Measurements from ENCODE around the gene PTGER1. TPM values are rescaled to one million over a fixed set of nuclear protein-coding genes. Genes with fewer than 3 reads are reported as not detected.

PTGER1 gene
- total and polyA plus RNA-seq, 12 donors, result 0.16 to 0.17 TPM; not detected in 10

DNA sequence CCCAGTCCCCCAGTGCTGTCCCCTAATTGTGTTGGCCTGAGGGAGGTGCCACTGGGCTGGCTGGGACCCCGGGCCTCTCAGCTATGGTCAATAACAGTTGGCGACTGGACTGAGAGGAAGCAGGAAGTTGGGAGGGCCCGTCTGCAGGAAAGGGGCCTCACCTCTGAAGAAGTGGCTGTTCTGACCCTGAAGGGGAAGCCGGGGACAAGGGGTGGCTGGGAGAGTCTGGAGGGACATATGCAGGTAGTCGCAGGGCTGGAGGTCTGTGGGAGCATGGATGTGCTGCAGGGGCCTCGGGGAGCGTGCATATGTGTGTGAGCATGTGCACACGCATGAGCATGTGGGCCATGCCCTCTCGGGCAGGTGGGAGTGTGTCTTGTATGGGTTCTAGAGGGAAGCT is 36.1 kb downstream of the PTGER1 start:
- no peaks in the 10 kb centered on the region for H3K27me3 ChIP-seq
- ATAC-seq (no peak), DNase-seq (no peak)
- H3K9me3 ChIP-seq, result no peaks in the 10 kb centered on the region
- TF ChIP-seq, protein P1, sequence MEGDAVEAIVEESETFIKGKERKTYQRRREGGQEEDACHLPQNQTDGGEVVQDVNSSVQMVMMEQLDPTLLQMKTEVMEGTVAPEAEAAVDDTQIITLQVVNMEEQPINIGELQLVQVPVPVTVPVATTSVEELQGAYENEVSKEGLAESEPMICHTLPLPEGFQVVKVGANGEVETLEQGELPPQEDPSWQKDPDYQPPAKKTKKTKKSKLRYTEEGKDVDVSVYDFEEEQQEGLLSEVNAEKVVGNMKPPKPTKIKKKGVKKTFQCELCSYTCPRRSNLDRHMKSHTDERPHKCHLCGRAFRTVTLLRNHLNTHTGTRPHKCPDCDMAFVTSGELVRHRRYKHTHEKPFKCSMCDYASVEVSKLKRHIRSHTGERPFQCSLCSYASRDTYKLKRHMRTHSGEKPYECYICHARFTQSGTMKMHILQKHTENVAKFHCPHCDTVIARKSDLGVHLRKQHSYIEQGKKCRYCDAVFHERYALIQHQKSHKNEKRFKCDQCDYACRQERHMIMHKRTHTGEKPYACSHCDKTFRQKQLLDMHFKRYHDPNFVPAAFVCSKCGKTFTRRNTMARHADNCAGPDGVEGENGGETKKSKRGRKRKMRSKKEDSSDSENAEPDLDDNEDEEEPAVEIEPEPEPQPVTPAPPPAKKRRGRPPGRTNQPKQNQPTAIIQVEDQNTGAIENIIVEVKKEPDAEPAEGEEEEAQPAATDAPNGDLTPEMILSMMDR (IDR thresholded peaks at IDR 0.05), result no peak
- 56 to 67% methylated on average over 9 of the region's 9 CpGs for WGBS, 2 donors
- intact Hi-C loops (cut with DNase I), result loop anchor here in 2 of 10 donors (5.0 kb wide), 1 partner anchor 33 kb away; no protein-coding TSS in a partner anchor
- H3K4me3 ChIP-seq, result no peak overlapping the region
- H3K4me1 ChIP-seq, result peaks cover 9 to 77% (median 66%) of the 10 kb centered on the region in 9 donors
- peak overlapping the region in 5 of 10 donors; percentile 25 to 96 (median 49) for H3K27ac ChIP-seq
- peaks cover 7 to 56% (median 30%) of the 10 kb centered on the region in 9 donors for H3K36me3 ChIP-seq

DNA sequence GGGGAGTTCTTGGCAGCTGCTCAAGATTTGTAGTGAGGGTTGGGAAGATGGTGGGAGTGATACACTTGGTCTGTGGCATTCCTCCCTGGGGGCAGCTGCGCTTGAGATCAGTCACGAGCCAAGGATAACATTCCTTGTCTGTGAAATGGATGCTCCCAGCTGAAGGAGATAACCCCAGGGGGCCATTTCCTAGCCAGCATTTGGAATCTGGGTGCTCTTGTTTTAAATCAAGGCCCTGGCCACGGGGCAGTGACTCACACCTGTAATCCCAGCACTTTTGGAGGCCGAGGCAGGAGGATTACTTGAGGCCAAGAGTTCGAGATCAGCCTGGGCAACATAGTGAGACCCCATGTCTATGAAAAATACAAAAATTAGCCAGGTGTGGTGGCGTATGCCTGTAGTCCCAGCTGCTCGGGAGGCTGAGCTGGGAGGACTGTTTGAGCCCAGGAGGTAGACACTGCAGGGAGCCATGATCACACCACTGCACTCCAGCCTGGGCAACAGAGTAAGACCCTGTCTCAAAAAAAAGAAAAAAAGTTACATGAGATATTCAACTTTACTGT is 37.5 kb downstream of the PTGER1 start:
- DNase-seq (no peak), ATAC-seq (no peak)
- Histone ChIP-seq H3K36me3 (peaks cover 0 to 43% (median 16%) of the 10 kb centered on the region in 9 donors), H3K4me1 (peaks cover 9 to 81% (median 75%) of the 10 kb centered on the region in 9 donors), H3K27me3 (no peaks in the 10 kb centered on the region), H3K9me3 (no peaks in the 10 kb centered on the region), H3K4me3 (no peak overlapping the region), H3K27ac (peak overlapping the region in 4 of 10 donors; percentile 16 to 98 (median 96))
- TF ChIP-seq, protein P1 (IDR thresholded peaks at IDR 0.05), result no peak
- 82 to 92% methylated on average over 7 of the region's 7 CpGs for WGBS, 2 donors
- intact Hi-C loops (cut with DNase I), result loop anchor here in 2 of 10 donors (5.0 kb wide), 1 partner anchor 35 kb away; no protein-coding TSS in a partner anchor

DNA sequence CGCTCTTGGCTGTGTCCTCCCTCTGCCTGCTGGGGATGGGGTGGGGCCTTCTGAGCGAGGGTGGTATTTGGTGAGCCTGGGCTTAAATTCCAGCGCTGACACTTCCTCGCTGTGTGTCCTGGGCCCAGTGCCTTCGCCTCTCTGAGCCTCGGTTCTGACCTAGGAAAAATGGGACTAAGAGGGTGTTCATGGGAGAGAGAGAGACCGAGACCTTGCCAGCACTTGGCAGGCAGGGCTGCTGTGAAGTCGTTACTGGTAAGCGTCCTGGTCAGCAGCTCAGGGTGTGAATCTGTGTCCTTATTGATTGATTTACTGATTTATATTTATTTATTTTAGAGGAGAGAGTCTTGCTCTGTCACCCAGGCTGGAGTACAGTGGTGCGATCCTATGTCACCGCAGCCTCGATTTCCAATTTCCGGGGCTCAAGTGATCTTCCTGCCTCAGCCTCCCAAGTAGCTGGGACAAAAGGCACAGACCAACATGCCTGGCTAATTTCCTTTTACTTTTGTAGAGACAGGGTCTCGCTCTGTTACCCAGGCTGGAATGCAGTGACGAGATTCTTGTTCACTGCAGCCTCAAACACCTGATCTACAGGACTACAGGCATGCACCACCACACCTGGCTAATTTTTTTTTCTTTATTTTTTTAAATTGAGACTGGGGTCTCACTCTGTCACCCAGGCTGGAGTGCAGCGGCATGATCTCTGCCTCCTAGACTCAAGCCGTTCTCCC is 39.7 kb downstream of the PTGER1 start:
- no peak for ATAC-seq
- no peak for DNase-seq
- intact Hi-C loops (cut with DNase I), result loop anchor here in 2 of 10 donors (5.0 kb wide), 1 partner anchor 37 kb away; no protein-coding TSS in a partner anchor
- Histone ChIP-seq H3K4me3 (peak overlapping the region in 8 of 10 donors; percentile 77 to 99 (median 92)), H3K36me3 (peaks cover 0 to 24% (median 0%) of the 10 kb centered on the region in 9 donors), H3K27ac (peak overlapping the region; percentile 61 to 98 (median 96)), H3K27me3 (no peaks in the 10 kb centered on the region), H3K9me3 (no peaks in the 10 kb centered on the region), H3K4me1 (peaks cover 9 to 79% (median 73%) of the 10 kb centered on the region in 9 donors)
- TF ChIP-seq, protein P1 (IDR thresholded peaks at IDR 0.05), result no peak
- WGBS, 2 donors, result 59 to 65% methylated on average over 17 of the region's 17 CpGs

DNA sequence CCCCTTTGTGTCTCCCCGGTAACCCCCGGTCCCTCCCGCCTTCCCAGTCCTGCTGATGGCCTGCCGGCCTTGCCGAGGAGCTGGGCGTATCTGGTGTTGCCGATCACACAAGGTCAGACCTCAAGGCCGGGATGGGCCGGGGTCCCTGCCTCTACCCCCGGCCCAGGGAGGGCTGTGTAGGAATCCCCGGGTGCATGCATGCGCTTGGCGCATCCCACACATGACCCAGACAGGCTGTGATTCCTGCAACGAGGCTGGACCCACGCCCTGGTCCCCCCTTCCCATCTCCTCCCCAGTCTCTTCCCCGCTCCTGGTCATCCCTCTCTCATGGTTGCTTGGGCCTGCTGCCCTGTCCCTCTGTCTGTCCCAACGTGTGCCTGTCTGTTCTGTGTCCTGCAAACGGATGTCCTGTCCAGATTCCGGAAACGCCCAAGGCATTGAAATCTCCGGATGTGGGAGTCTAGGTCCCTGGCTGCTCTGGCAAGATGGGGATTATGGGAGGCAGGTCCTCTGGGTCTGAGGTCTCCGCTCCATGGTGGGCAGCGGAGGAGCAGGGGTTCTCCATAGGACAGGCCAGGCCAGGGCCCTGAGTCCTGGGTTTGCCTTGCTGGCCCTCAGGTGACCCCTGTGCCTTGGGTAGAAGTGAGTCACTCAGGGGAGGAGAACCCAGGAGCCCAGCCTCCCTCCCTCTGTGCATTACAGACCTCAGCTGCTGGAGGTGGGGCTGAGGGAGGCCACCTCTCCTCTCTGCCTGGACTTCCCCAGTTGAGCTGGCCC is 40.4 kb downstream of the PTGER1 start:
- Histone ChIP-seq H3K4me1 (peaks cover 5 to 72% (median 66%) of the 10 kb centered on the region in 9 donors), H3K4me3 (peak overlapping the region; percentile 77 to 99 (median 93))

More for the DNA sequence above, 40.4 kb downstream of the PTGER1 start:
- no peaks in the 10 kb centered on the region for H3K27me3 ChIP-seq
- peaks cover 0 to 24% (median 0%) of the 10 kb centered on the region in 9 donors for H3K36me3 ChIP-seq
- 34 to 42% methylated on average over 23 of the region's 23 CpGs for WGBS, 2 donors
- H3K27ac ChIP-seq, result peak overlapping the region; percentile 92 to 98 (median 96)
- intact Hi-C loops (cut with DNase I), result loop anchor here in 3 of 10 donors (5.0 kb wide), 1 partner anchor 38 kb away; no protein-coding TSS in a partner anchor
- H3K9me3 ChIP-seq, result no peaks in the 10 kb centered on the region
- DNase-seq (peak; percentile 65 to 78), ATAC-seq (peak; percentile 55 to 86 (median 78))
- TF ChIP-seq, protein P1 (IDR thresholded peaks at IDR 0.05), result no peak

Measured in heart right ventricle (tissue), 16 donors.